Panc1 (cell line): ENCODE results near the gene SNRPA1.

ENCODE experiments used
- POLR2AphosphoS5 ChIP-seq: IDR thresholded peaks from 2 replicates; pipeline ENCODE4 v1.6.1; 2012; ENCODE audit warnings: mild to moderate bottlenecking, low read depth, low read length, moderate library complexity
- SIN3A ChIP-seq: IDR thresholded peaks from 2 replicates; pipeline ENCODE4 v1.6.1; 2012; ENCODE audit warnings: low read depth, mild to moderate bottlenecking, low read length, moderate library complexity, borderline replicate concordance; ENCODE audit not compliant: insufficient read depth
- TCF7L2 ChIP-seq: IDR thresholded peaks from 2 replicates; pipeline ENCODE4 v1.6.1; 2011; ENCODE audit warnings: mild to moderate bottlenecking, low read depth, low read length, inconsistent platforms
- TF ChIP-seq, protein P1 (sequence below): fragments of 450-650 bp; IDR thresholded peaks from 2 replicates; pipeline ENCODE4 v1.5.1; 2017; ENCODE audit warnings: mild to moderate bottlenecking
- TF ChIP-seq, protein P2 (sequence below), 2 experiments: IDR thresholded peaks; 2 replicates each; pipeline ENCODE4 v1.6.1; 2011 to 2012; ENCODE audit warnings: low read depth in 2 of 2, control low read depth in 1 of 2, low read length in 1 of 2, mild to moderate bottlenecking in 1 of 2, moderate library complexity in 1 of 2; ENCODE audit not compliant: insufficient read depth in 1 of 2

DNA sequence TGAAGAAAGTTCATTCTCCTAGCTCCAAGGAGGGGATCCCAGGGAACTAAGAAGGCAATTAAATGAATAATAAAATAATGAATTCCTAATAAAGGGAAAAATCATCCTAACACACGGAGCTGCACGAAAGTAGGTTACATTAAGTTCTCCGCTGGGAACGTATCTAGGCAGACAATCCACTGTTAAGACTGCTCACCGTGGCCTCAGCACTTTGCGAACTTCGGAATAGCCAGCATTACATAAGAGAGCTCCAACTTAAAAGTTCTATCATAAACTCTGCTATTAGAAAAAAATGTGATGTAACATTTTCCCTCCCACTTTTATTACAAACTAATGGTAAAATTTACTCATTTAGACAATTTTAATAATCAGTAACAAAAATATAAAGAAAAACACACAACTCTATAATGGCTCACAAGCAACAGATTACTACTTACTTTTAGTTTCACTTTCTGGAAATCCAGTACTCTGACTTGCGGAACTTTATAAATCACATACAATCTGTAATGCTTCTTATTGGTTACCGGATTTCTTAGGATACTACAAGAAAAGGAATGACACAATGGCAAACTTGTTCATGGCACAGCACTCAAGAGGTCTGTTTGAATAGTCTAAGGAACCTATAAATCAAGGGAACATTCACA lies 8.5 kb downstream of the SNRPA1 start:
- TF ChIP-seq, protein P1, sequence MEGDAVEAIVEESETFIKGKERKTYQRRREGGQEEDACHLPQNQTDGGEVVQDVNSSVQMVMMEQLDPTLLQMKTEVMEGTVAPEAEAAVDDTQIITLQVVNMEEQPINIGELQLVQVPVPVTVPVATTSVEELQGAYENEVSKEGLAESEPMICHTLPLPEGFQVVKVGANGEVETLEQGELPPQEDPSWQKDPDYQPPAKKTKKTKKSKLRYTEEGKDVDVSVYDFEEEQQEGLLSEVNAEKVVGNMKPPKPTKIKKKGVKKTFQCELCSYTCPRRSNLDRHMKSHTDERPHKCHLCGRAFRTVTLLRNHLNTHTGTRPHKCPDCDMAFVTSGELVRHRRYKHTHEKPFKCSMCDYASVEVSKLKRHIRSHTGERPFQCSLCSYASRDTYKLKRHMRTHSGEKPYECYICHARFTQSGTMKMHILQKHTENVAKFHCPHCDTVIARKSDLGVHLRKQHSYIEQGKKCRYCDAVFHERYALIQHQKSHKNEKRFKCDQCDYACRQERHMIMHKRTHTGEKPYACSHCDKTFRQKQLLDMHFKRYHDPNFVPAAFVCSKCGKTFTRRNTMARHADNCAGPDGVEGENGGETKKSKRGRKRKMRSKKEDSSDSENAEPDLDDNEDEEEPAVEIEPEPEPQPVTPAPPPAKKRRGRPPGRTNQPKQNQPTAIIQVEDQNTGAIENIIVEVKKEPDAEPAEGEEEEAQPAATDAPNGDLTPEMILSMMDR = no peak
- TF ChIP-seq SIN3A (no peak), POLR2AphosphoS5 (no peak), TCF7L2 (no peak)
- TF ChIP-seq, protein P2, sequence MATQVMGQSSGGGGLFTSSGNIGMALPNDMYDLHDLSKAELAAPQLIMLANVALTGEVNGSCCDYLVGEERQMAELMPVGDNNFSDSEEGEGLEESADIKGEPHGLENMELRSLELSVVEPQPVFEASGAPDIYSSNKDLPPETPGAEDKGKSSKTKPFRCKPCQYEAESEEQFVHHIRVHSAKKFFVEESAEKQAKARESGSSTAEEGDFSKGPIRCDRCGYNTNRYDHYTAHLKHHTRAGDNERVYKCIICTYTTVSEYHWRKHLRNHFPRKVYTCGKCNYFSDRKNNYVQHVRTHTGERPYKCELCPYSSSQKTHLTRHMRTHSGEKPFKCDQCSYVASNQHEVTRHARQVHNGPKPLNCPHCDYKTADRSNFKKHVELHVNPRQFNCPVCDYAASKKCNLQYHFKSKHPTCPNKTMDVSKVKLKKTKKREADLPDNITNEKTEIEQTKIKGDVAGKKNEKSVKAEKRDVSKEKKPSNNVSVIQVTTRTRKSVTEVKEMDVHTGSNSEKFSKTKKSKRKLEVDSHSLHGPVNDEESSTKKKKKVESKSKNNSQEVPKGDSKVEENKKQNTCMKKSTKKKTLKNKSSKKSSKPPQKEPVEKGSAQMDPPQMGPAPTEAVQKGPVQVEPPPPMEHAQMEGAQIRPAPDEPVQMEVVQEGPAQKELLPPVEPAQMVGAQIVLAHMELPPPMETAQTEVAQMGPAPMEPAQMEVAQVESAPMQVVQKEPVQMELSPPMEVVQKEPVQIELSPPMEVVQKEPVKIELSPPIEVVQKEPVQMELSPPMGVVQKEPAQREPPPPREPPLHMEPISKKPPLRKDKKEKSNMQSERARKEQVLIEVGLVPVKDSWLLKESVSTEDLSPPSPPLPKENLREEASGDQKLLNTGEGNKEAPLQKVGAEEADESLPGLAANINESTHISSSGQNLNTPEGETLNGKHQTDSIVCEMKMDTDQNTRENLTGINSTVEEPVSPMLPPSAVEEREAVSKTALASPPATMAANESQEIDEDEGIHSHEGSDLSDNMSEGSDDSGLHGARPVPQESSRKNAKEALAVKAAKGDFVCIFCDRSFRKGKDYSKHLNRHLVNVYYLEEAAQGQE (IDR thresholded peaks at IDR 0.05; ENCODE audit: insufficient read depth in 1 of 2, low read depth in 2 of 2, low read length in 1 of 2) = no peak
